Right forelimb (tissue), 1 donor: ENCODE measurements around the gene TFAP2B.

Experiments
- DNase-seq: peaks from one replicate; pipeline ENCODE4 v3.0.0-alpha.2; 2018

The TFAP2B gene

DNA sequence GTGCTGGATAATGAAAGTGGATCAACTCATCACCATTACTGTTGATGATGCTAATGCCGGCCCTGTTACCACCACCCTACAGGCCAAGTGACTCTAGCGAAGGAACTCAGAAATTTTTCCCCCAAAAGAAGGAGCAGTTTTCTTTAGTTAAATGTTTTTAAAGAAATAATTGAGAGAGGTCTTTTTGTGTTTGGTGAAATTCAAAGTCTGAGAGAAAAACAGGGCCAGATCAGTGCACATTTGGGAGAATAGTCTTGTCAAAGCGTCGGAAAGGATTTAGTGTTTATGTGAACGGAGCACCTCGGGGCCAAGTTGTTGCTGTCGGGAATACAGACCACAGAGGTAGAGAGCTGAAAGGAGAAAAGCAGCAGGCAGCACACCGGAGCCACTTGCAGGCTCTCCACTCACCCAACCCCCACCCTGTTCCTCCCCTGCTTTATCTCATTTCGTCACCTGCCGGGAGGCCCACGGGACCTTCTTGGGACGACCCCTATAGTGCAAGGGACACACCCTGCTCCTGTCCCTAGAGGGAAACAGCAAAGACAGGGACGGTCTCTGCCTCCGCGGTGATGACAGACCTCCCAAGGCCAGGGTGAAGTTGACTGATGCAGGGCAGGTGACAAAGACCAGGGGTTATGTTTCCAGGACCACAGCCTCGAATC is 6.8 kb downstream of the TFAP2B start:
- DNase-seq: no peak

DNA sequence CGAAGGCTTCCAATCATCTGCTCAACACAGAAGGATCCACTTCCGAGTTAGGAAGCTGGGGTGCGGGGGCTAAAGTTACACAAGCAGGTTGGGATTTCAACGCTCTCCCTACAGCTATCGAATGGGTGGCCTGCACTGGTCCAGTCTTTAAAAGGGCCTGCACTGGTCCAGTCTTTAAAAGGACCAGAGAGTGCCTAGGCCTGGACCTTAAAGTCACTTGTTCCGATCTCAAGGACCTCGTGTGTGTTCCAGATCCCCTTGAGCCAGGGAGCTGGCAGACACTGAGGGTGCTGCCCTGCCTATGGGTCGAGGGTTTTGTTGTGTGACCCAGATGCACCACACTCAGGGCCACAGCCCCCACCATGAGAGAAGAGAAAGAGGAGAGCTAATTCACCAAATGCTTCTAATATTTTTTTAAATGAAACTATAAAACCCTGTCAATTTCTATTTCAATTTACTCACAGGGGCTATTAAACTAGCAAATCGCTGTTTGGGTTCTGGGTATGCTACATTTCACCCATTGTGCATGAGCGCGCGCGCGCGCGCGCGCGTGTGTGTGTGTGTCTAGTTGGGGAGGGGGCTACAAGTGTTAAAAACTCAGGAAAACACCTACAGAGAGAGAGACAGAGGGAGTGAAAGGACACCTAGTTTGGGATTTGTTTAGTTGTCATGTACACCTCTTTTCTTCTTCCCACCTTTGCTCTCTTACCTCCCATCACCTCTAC is 7.5 kb downstream of the TFAP2B start:
- DNase-seq: no peak

DNA sequence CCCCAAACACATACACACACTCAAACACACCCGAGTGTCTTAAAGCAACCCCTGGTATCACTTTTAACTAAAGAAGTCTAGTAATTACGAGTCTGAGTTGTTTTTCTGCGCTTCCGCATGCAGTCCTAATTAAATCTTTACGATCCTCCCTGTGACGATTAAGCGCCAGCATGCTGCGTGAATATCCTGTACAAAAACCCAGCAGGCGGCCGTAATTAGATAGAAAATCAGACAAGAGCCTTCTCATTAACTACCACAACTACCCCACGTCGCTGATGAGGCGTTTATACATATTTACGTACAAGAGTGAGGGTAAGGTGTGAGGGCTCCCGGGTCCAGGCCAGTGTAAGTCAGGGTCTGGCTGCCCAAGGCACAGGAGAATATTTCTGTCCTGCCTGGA is 8.1 kb downstream of the TFAP2B start:
- no peak for DNase-seq

GRCh38 chr6:50829049-50829448 is 10.4 kb downstream of the TFAP2B start:
- no peak for DNase-seq

DNA sequence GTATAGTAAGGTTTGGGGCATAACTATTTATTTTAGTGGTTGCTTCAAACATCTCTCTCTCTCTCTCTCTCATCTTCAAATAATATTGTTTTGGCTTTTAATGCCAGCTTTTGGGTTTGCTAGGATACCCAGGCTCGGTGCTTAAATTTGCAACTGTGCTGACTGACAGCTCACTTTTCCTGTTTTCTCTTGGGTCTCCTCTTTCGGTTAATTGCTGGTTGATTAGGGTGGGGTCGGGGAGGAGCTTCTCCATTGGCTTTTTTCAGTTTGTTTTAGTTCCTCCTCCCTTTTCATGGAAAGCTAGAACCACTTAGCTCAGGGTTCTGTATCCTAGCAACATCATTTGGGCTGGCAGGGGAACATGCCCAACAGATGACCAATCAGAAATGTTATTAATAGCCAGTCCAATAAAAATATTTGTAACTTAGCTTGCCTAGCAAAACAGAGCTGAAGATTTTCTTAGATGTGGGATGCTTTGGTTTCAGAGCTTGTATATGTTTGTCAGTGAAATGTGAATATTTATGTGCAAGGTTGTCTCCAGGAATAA is 11.3 kb downstream of the TFAP2B start:
- DNase-seq: no peak

- no peak for DNase-seq
Observed at GRCh38 chr6:50831186-50831585, 12.5 kb downstream of the TFAP2B start.

DNA sequence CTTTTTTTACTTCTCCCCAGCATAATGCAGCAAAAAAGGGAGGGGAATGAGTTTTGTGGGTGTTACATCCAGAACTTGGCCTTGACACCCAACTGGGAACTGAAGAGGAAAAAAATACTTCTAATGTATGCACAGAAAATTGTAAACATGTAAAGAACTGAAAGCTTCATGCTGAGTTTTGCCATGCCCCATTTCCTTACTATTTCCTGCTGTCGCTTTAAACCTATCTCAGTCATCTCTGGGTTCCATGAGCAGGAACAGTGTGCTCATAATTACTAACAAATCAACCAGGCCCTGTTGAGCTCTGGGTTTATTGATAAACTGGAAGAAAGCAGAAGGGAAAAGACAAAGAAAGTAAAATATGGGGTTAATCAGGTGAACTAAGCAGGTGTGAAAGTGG is 14.2 kb downstream of the TFAP2B start:
- DNase-seq: no peak

DNA sequence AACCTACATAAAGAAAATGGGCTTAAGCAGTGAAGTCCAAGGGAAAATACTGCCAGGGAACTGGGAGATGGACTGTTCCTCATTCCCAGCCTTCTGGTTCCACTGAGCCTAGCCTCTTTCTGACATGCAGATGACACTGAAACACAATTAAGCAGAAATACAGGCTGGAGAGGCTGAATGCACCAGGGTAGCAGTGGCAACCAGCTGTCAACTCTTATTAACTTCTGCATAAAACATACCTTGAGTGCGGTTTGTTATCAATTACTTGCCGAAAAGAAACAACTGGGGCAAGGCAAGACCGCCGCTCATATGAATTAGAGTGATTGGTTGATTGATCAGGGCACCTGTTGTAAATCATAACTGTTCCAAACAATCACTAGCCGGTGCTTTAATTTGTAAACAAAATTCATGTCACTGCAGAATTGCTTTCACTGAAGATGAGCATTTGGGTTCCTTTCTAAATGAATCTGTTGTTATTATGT is 16.3 kb downstream of the TFAP2B start:
- DNase-seq: no peak

- DNase-seq: no peak
Observed at GRCh38 chr6:50836231-50836630, 17.6 kb downstream of the TFAP2B start.

DNA sequence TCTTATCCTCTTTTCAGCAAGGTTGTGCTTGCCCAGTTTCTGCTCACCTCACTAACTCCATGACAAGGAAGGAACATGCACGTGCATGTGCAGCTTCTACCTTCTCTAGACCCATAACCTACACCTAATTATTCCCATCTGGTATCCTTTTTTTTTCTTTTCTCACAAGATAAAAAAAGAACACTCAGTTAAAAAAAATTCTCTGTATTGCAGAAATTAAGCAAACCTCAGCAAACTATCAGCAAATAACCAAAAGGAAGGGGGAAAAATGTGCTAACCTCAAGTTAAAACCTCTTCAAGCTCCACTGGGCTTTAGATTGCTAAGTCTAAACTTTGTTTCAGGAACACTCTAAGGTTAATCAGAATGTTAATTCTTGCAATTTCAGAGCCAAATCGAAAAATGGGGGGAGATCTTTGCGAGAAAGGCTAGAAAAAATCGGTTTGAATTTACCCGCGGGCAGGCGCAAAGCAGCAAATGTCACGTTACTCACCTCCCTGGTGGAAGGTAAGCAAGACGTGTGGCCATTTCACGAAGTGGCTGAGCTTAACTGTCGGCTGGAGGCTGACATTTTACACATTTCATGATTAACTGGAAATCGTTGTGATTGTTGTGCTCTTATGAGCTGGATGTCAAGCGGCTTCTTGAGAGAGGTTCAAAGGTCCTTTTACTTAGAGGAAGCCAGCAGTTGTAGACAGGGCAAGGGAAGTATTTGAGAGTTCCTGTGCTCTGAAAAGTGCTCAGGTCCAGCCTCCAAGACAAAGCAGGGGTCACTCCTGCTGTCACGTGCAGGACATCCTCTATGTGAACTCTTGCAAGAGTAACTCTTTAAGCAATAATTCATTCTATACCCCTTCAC is 19.1 kb downstream of the TFAP2B start:
- DNase-seq: no peak

- DNase-seq: no peak
Observed at GRCh38 chr6:50840112-50840810, 21.6 kb downstream of the TFAP2B start.

- no peak for DNase-seq
Observed at GRCh38 chr6:50840811-50841192, 22.1 kb downstream of the TFAP2B start.

DNA sequence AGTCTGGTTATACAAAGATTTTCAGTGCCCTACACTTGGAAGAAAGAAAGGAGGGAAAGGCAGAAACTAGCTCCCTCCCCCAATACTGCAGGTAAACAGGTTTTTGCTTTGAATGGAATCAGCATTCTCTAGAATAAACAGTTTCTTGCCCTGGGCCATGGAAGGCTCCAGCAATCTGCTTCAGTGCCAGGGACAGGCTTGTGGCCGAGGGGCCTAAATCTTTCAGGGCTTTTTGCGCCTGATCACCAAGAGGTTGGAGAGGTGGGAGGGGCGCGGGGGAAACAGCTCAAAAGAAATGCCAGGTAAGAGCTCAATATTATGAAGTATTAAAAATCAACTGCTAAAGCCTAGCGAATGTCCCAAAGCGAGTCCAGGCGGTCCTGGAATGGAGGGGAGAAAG is 23.8 kb downstream of the TFAP2B start:
- no peak for DNase-seq

- DNase-seq: no peak
Observed at GRCh38 chr6:50842861-50843384, 24.3 kb downstream of the TFAP2B start.

DNA sequence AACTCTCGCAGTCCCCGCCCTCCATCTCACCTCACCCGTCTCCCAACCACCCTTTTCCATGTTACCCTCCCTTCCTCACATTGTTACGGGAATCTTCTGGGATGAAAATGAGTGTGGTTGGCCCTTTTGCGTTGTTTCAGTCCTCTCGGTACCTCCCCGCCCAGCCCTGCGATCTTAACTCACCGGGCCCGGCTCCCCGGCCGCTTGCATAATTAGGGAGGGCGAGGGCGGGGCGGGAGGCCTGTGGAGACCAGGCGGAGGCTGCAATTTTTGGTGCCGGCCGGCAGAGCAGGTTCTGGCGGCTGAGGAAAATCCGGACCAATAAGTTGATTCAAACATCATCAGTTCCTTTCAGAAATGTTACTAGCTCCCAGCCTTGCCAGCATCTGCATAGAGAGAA is 25.2 kb downstream of the TFAP2B start:
- DNase-seq: no peak

DNA sequence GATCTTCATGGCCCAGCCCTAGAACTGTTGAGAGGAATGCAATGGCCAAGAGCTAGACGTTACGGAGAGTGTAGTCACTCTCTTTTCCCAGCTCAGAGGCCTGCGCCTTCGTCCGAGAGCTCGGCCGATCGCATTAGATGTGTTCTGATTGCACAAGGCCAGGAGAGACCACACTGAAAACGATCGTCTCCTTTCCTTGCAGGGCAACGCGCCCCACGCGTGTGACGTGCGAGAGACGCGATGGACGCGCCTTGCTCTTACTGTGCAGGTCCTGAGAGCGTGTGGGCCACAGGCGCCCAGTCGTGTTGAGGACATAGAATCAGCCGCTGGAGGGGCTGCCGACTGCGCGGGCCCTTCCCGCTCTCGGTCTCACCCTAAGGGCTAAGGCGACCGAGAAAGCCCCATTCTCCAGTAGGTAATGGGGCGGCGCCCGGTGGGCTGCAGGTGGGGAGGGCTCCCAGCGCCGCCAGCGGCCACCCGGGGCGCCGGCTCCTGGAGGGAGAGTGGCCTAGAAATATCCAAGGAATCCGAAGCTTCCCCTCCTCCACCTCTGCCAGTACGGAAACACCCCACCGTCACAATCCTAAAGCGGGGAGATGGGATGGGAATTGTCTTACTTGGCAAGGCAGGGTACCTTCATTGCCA is 26.9 kb downstream of the TFAP2B start:
- DNase-seq: no peak

- DNase-seq: no peak
Observed at GRCh38 chr6:50846144-50846851, 27.6 kb downstream of the TFAP2B start.

- DNase-seq: no peak
Observed at GRCh38 chr6:50846852-50847155, 28.1 kb downstream of the TFAP2B start.

GRCh38 chr6:50847890-50848594 is 29.4 kb downstream of the TFAP2B start:
- no peak for DNase-seq

DNA sequence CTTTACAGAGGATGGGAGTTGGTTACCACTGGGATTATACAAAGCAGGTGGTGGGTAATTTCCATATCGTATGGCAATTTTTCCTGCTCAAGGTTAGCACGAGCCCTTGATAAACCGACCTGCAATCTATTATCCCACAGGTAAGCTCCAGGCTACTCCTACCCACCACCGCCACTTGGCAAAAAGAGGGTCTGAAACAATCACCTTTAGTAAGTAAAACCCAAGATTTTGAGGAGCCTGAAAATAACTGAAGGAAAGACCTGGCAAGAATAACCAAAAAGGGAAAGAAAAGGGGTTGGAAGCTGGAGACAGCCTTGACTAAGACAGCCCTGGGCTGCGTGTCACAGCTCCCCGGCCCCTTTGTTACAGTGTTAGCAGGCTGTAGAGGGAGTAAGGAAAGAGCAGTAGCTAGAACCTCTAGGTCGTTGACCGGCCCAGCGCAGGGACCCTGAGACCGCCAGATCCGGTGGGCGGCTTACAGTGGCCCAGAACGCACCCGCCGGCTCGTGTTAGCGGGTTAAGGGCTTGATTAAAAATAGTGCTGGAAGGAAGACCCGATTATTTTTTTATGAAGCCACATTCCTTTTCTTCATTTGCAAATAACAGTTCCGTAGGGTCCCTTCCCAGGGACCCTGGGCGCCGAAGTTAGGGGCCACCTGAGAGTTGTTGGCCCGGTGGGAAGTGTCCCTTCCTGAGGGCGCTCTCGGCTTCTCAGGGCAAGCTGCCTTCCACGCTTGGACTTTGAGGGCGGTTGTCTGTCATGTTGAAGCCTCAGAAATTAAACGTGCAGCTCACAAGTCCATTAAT is 30.5 kb downstream of the TFAP2B start:
- DNase-seq: no peak
